ENCODE results near the gene C10orf71. TPM values are rescaled to one million over a fixed set of nuclear protein-coding genes. Genes with fewer than 3 reads are reported as not detected.

C10orf71 gene
- total RNA-seq, 1 donor from 2014 or later = not detected

GRCh38 chr10:49280001-49280408 lies 19.0 kb upstream of the C10orf71 start:
- no peaks in the 10 kb centered on the region for H3K36me3 Mint-ChIP-seq (ENCODE audit: low read depth, unreplicated experiment)
- H3K4me1 Mint-ChIP-seq (ENCODE audit: low read depth, unreplicated experiment) = peaks cover 2% of the 10 kb centered on the region
- DNase-seq (ENCODE audit: low read depth) (peak; percentile 2), FAIRE-seq (no peak)
- no peak overlapping the region for H3K4me2 ChIP-seq (ENCODE audit: low read length)
- no peak overlapping the region for H2AFZ ChIP-seq (ENCODE audit: low read depth, low read length)
- no peaks in the 10 kb centered on the region for H3K79me2 ChIP-seq (ENCODE audit: insufficient read depth, low read length)
- no peaks in the 10 kb centered on the region for H3K9me3 ChIP-seq (ENCODE audit: insufficient read depth, low read depth, low read length)
- TF ChIP-seq CTCF (IDR thresholded peaks at IDR 0.05; ENCODE audit: insufficient read depth, low read depth, low read length) = no peak
- TF ChIP-seq EZH2 (IDR thresholded peaks at IDR 0.05; ENCODE audit: insufficient read depth, low read length) = no peak
- H3K27ac Mint-ChIP-seq (ENCODE audit: unreplicated experiment) = no peak overlapping the region
- H3K9ac ChIP-seq (ENCODE audit: low read length) = no peak overlapping the region
- no peaks in the 10 kb centered on the region for H4K20me1 ChIP-seq (ENCODE audit: insufficient read depth, low read length)
- no peaks in the 10 kb centered on the region for H3K4me1 ChIP-seq (ENCODE audit: insufficient read depth, low read length)
- peaks cover 44% of the 10 kb centered on the region for H3K27me3 Mint-ChIP-seq (ENCODE audit: low read depth, unreplicated experiment)
- no peak overlapping the region for H3K4me3 ChIP-seq (ENCODE audit: insufficient read depth, low read depth, low read length)
- no peaks in the 10 kb centered on the region for H3K36me3 ChIP-seq (ENCODE audit: insufficient read depth, low read length)
- no peaks in the 10 kb centered on the region for H3K9me3 Mint-ChIP-seq (ENCODE audit: unreplicated experiment)
- no peak overlapping the region for H3K27ac ChIP-seq (ENCODE audit: low read depth, low read length)
- peaks cover 4% of the 10 kb centered on the region for H3K27me3 ChIP-seq (ENCODE audit: insufficient read depth, low read length)
- H3K4me3 Mint-ChIP-seq (ENCODE audit: unreplicated experiment) = no peak overlapping the region

GRCh38 chr10:49281461-49281860 lies 17.5 kb upstream of the C10orf71 start:
- no peak for DNase-seq (ENCODE audit: low read depth)
- H3K27me3 ChIP-seq (ENCODE audit: insufficient read depth, low read length) = peaks cover 4% of the 10 kb centered on the region
- H3K27me3 Mint-ChIP-seq (ENCODE audit: low read depth, unreplicated experiment) = peaks cover 39% of the 10 kb centered on the region
- no peak overlapping the region for H2AFZ ChIP-seq (ENCODE audit: low read depth, low read length)
- H3K27ac ChIP-seq (ENCODE audit: low read depth, low read length) = no peak overlapping the region
- no peak overlapping the region for H3K4me2 ChIP-seq (ENCODE audit: low read length)
- H3K9ac ChIP-seq (ENCODE audit: low read length) = no peak overlapping the region
- H3K9me3 Mint-ChIP-seq (ENCODE audit: unreplicated experiment) = no peaks in the 10 kb centered on the region
- no peak overlapping the region for H3K4me3 ChIP-seq (ENCODE audit: insufficient read depth, low read depth, low read length)
- H3K27ac Mint-ChIP-seq (ENCODE audit: unreplicated experiment) = no peak overlapping the region
- no peaks in the 10 kb centered on the region for H3K36me3 ChIP-seq (ENCODE audit: insufficient read depth, low read length)
- no peak for FAIRE-seq
- no peak overlapping the region for H3K4me3 Mint-ChIP-seq (ENCODE audit: unreplicated experiment)
- no peaks in the 10 kb centered on the region for H3K4me1 ChIP-seq (ENCODE audit: insufficient read depth, low read length)
- no peaks in the 10 kb centered on the region for H4K20me1 ChIP-seq (ENCODE audit: insufficient read depth, low read length)
- H3K4me1 Mint-ChIP-seq (ENCODE audit: low read depth, unreplicated experiment) = peaks cover 2% of the 10 kb centered on the region
- no peaks in the 10 kb centered on the region for H3K79me2 ChIP-seq (ENCODE audit: insufficient read depth, low read length)
- no peak for TF ChIP-seq EZH2 (IDR thresholded peaks at IDR 0.05; ENCODE audit: insufficient read depth, low read length)
- TF ChIP-seq CTCF (IDR thresholded peaks at IDR 0.05; ENCODE audit: insufficient read depth, low read depth, low read length) = no peak
- no peaks in the 10 kb centered on the region for H3K9me3 ChIP-seq (ENCODE audit: insufficient read depth, low read depth, low read length)
- no peaks in the 10 kb centered on the region for H3K36me3 Mint-ChIP-seq (ENCODE audit: low read depth, unreplicated experiment)

- H2AFZ ChIP-seq (ENCODE audit: low read depth, low read length) = no peak overlapping the region
- no peak overlapping the region for H3K4me2 ChIP-seq (ENCODE audit: low read length)
- H3K27me3 Mint-ChIP-seq (ENCODE audit: low read depth, unreplicated experiment) = peaks cover 38% of the 10 kb centered on the region
- peaks cover 4% of the 10 kb centered on the region for H3K27me3 ChIP-seq (ENCODE audit: insufficient read depth, low read length)
- DNase-seq (ENCODE audit: low read depth) (no peak), FAIRE-seq (no peak)
- H3K4me3 ChIP-seq (ENCODE audit: insufficient read depth, low read depth, low read length) = no peak overlapping the region
- H4K20me1 ChIP-seq (ENCODE audit: insufficient read depth, low read length) = no peaks in the 10 kb centered on the region
- H3K27ac ChIP-seq (ENCODE audit: low read depth, low read length) = no peak overlapping the region
- H3K4me1 Mint-ChIP-seq (ENCODE audit: low read depth, unreplicated experiment) = peaks cover 2% of the 10 kb centered on the region
- no peaks in the 10 kb centered on the region for H3K36me3 ChIP-seq (ENCODE audit: insufficient read depth, low read length)
- TF ChIP-seq EZH2 (IDR thresholded peaks at IDR 0.05; ENCODE audit: insufficient read depth, low read length) (no peak), CTCF (IDR thresholded peaks at IDR 0.05; ENCODE audit: insufficient read depth, low read depth, low read length) (no peak)
- no peaks in the 10 kb centered on the region for H3K9me3 ChIP-seq (ENCODE audit: insufficient read depth, low read depth, low read length)
- no peak overlapping the region for H3K9ac ChIP-seq (ENCODE audit: low read length)
- H3K4me3 Mint-ChIP-seq (ENCODE audit: unreplicated experiment) = no peak overlapping the region
- no peaks in the 10 kb centered on the region for H3K36me3 Mint-ChIP-seq (ENCODE audit: low read depth, unreplicated experiment)
- no peak overlapping the region for H3K27ac Mint-ChIP-seq (ENCODE audit: unreplicated experiment)
- H3K79me2 ChIP-seq (ENCODE audit: insufficient read depth, low read length) = no peaks in the 10 kb centered on the region
- no peaks in the 10 kb centered on the region for H3K9me3 Mint-ChIP-seq (ENCODE audit: unreplicated experiment)
- H3K4me1 ChIP-seq (ENCODE audit: insufficient read depth, low read length) = no peaks in the 10 kb centered on the region
Observed at GRCh38 chr10:49282306-49282705, 16.7 kb upstream of the C10orf71 start.

Measured in astrocyte (in vitro differentiated cells and primary cell).